HG03196 (cell line): ENCODE results near the gene GCDH.
"Not testable (repeated sequence)": the region's sequence is repeated elsewhere in the genome, so short reads cannot be mapped to it uniquely, and the experiment has no call there.

Source experiments
- ATAC-seq: cut with Tn5 transposase; IDR thresholded peaks from one replicate; pipeline ENCODE4 v1.9.1; 2021; ENCODE audit not compliant: unreplicated experiment

The GCDH gene

GRCh38 chr19:12872255-12872654, 18.7 kb upstream of the GCDH start:
- ATAC-seq: no peak

- ATAC-seq: no peak
Observed at GRCh38 chr19:12872941-12873890, 17.7 kb upstream of the GCDH start.

GRCh38 chr19:12873891-12874745, 16.8 kb upstream of the GCDH start:
- no peak for ATAC-seq

- no peak for ATAC-seq
Observed at GRCh38 chr19:12875086-12875485, 15.9 kb upstream of the GCDH start.

GRCh38 chr19:12880551-12881171, 10.3 kb upstream of the GCDH start:
- ATAC-seq: peak; percentile 16

- peak; percentile 83 for ATAC-seq
Observed at GRCh38 chr19:12881172-12881808, 9.7 kb upstream of the GCDH start, which contains the start of gene DNASE2. TSS of gene DNASE2 (minus strand) at chr19:12881449. CDS start at chr19:12881375, 74 bp downstream.

- ATAC-seq: no peak
Observed at GRCh38 chr19:12882589-12882988, 8.4 kb upstream of the GCDH start.

GRCh38 chr19:12884202-12884601, 6.8 kb upstream of the GCDH start:
- ATAC-seq: no peak

GRCh38 chr19:12884627-12884925, 6.4 kb upstream of the GCDH start:
- ATAC-seq: no peak

- no peak for ATAC-seq
Observed at GRCh38 chr19:12884926-12885748, 5.8 kb upstream of the GCDH start.

GRCh38 chr19:12885749-12886650, 5.0 kb upstream of the GCDH start:
- no peak for ATAC-seq

GRCh38 chr19:12886651-12886968, 4.3 kb upstream of the GCDH start:
- ATAC-seq: no peak

GRCh38 chr19:12886969-12887747, 3.8 kb upstream of the GCDH start, which contains the start of gene KLF1:
TSS of gene KLF1 (minus strand) at chr19:12887201. CDS start at chr19:12887140, 61 bp downstream.
- no peak for ATAC-seq

- ATAC-seq: no peak
Observed at GRCh38 chr19:12888006-12888603, 2.9 kb upstream of the GCDH start.

GRCh38 chr19:12890299-12890786, 617 bp upstream of the GCDH start:
- ATAC-seq: not testable (repeated sequence)

GRCh38 chr19:12891553-12892021, 627 bp downstream of the GCDH start:
- peak; percentile 2 for ATAC-seq

- ATAC-seq: no peak
Observed at GRCh38 chr19:12893582-12893981, 2.6 kb downstream of the GCDH start.

GRCh38 chr19:12896460-12896859, 5.5 kb downstream of the GCDH start:
- ATAC-seq: no peak
